Measurements from ENCODE around the gene MRPS24. TPM values are rescaled to one million over a fixed set of nuclear protein-coding genes. Genes with fewer than 3 reads are reported as not detected.

MRPS24 gene
- total and polyA plus RNA-seq, 3 experiments from 2014 or later = 122 to 147 (median 140) TPM

DNA sequence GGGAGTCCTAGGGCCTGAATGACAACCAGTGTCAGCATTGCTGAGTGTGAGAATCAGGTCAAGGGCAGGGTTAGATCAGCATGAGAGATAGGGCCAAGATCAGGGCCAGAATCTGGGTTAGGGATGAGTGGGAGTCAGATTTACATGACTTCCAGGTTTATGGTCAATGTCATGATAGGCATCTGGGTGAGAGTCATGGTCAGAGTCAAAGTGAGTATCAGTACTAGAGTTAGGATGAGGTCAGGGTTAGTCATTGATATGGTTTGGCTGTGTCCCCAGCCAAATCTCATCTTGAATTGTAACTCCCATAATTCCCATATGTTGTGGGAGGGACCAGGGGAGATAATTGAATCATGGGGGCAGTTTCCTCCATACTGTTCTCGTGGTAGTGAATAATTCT lies 12.3 kb downstream of the MRPS24 start:
- peaks cover 0 to 1% of the 10 kb centered on the region in 2 donors for H3K27me3 Mint-ChIP-seq
- H3K4me1 Mint-ChIP-seq = no peaks in the 10 kb centered on the region
- Histone ChIP-seq H3K4me3 (ENCODE audit: low read length) (no peak overlapping the region), H3K9me3 (ENCODE audit: low read length) (no peaks in the 10 kb centered on the region), H3K27ac (ENCODE audit: low read depth, low read length) (no peak overlapping the region), H3K4me1 (ENCODE audit: insufficient read depth, low read length) (no peaks in the 10 kb centered on the region), H3K36me3 (ENCODE audit: insufficient read depth, low read length) (no peaks in the 10 kb centered on the region), H3K27me3 (ENCODE audit: insufficient read depth, low read length, poor library complexity, severe bottlenecking) (no peaks in the 10 kb centered on the region)
- no peak overlapping the region for H3K27ac Mint-ChIP-seq
- H3K9me3 Mint-ChIP-seq = no peaks in the 10 kb centered on the region
- H3K4me3 Mint-ChIP-seq = no peak overlapping the region
- ChIA-PET POLR2A (no interaction called here), CTCF (no interaction called here)
- H3K36me3 Mint-ChIP-seq = no peaks in the 10 kb centered on the region
- no peak for DNase-seq

DNA sequence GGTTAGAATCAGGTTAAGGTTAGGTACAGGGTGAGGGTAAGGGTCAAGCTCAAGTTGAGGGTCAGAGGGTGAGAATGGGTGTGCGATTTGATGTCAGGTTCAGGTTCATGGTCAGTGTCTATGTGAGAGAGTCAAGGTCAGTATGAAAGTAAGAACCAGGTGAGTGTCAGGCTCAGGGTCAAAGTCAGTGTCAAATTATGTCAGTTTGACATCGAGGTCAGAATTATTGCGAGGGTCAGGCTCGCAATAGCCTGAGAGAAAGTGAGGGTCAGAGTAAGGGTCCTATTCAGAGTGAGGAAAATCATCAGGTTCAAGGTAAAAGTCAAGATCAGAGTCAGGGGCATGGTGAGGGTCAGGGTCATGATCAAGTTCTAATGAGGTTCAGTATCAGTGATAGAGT lies 13.0 kb downstream of the MRPS24 start:
- Histone ChIP-seq H3K36me3 (ENCODE audit: insufficient read depth, low read length) (no peaks in the 10 kb centered on the region), H3K9me3 (ENCODE audit: low read length) (no peaks in the 10 kb centered on the region), H3K27ac (ENCODE audit: low read depth, low read length) (no peak overlapping the region), H3K4me1 (ENCODE audit: insufficient read depth, low read length) (no peaks in the 10 kb centered on the region), H3K4me3 (ENCODE audit: low read length) (no peak overlapping the region), H3K27me3 (ENCODE audit: insufficient read depth, low read length, poor library complexity, severe bottlenecking) (no peaks in the 10 kb centered on the region)
- Mint-ChIP-seq H3K4me1 (no peaks in the 10 kb centered on the region), H3K9me3 (no peaks in the 10 kb centered on the region), H3K27me3 (peaks cover 0 to 1% of the 10 kb centered on the region in 2 donors), H3K36me3 (no peaks in the 10 kb centered on the region), H3K4me3 (no peak overlapping the region), H3K27ac (no peak overlapping the region)
- no peak for DNase-seq
- POLR2A ChIA-PET = no interaction called here
- CTCF ChIA-PET = interaction anchor here (0.8 kb wide), 1 partner anchor 22 kb away, joined by 3 read pairs; no protein-coding TSS in a partner anchor

- Mint-ChIP-seq H3K4me3 (no peak overlapping the region), H3K27ac (no peak overlapping the region), H3K36me3 (no peaks in the 10 kb centered on the region), H3K9me3 (no peaks in the 10 kb centered on the region), H3K27me3 (peaks cover 0 to 1% of the 10 kb centered on the region in 2 donors), H3K4me1 (no peaks in the 10 kb centered on the region)
- CTCF ChIA-PET = no interaction called here
- Histone ChIP-seq H3K4me1 (ENCODE audit: insufficient read depth, low read length) (no peaks in the 10 kb centered on the region), H3K4me3 (ENCODE audit: low read length) (no peak overlapping the region), H3K9me3 (ENCODE audit: low read length) (no peaks in the 10 kb centered on the region), H3K36me3 (ENCODE audit: insufficient read depth, low read length) (no peaks in the 10 kb centered on the region), H3K27ac (ENCODE audit: low read depth, low read length) (no peak overlapping the region), H3K27me3 (ENCODE audit: insufficient read depth, low read length, poor library complexity, severe bottlenecking) (no peaks in the 10 kb centered on the region)
- DNase-seq = no peak
- POLR2A ChIA-PET = no interaction called here
Observed at GRCh38 chr7:43855176-43855575, 14.1 kb downstream of the MRPS24 start.

- ChIA-PET POLR2A (no interaction called here), CTCF (interaction anchor here (0.6 kb wide), 1 partner anchor 113 kb away, joined by 3 read pairs; no protein-coding TSS in a partner anchor)
- Mint-ChIP-seq H3K36me3 (no peaks in the 10 kb centered on the region), H3K27me3 (peaks cover 3 to 6% of the 10 kb centered on the region in 2 donors), H3K4me1 (no peaks in the 10 kb centered on the region), H3K4me3 (no peak overlapping the region), H3K27ac (peak overlapping the region in 1 of 8 donors; percentile 55), H3K9me3 (no peaks in the 10 kb centered on the region)
- DNase-seq = no peak
- H3K4me3 ChIP-seq (ENCODE audit: low read length) = no peak overlapping the region
- no peak overlapping the region for H3K27ac ChIP-seq (ENCODE audit: low read depth, low read length)
- no peaks in the 10 kb centered on the region for H3K36me3 ChIP-seq (ENCODE audit: insufficient read depth, low read length)
- H3K27me3 ChIP-seq (ENCODE audit: insufficient read depth, low read length, poor library complexity, severe bottlenecking) = no peaks in the 10 kb centered on the region
- H3K9me3 ChIP-seq (ENCODE audit: low read length) = no peaks in the 10 kb centered on the region
- no peaks in the 10 kb centered on the region for H3K4me1 ChIP-seq (ENCODE audit: insufficient read depth, low read length)
Observed at GRCh38 chr7:43851805-43852204, 17.5 kb downstream of the MRPS24 start.

DNA sequence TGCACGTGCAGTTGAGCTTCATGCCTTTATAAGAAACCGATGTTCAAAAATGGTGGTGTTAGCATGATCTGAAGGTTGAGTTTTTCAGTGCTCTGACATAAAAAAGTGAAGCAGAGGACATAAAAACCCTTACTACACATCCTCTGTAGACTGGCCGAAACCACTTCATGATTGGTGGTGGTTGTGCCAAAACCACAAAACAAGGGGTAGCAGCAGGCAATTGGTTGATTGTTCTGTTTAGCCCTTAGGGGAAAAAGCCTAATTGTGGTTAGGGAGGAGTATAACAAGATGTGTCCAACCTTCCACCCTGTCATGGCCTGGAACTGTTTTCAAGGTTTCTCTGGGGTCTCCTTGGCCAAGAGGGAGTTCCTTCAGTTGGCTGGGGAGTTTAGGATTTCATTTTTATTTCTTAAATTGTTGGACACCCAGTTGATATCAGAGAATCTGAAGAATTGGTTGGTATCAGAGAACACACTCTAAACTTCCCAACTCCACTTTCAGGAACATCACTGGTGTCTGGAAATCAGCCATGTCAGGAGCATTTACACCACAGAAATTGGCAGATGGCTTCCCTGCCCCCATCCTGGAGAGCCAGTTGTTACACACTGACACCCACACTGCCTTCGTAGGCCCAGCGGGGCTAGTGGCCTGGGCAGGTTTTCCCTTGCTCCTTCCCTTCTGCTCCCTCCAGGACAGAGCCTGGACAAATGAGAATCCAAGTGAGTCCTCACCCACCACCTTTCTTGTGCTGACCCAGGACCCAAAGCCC lies 18.8 kb downstream of the MRPS24 start:
- H3K27me3 ChIP-seq (ENCODE audit: insufficient read depth, low read length, poor library complexity, severe bottlenecking) = no peaks in the 10 kb centered on the region
- no peaks in the 10 kb centered on the region for H3K36me3 Mint-ChIP-seq
- H3K27ac Mint-ChIP-seq = no peak overlapping the region
- no peak overlapping the region for H3K4me3 Mint-ChIP-seq
- ChIA-PET CTCF (interaction anchor here (4.1 kb wide), 1 partner anchor 12 kb away, joined by 25 read pairs; no protein-coding TSS in a partner anchor), POLR2A (no interaction called here)
- H3K27ac ChIP-seq (ENCODE audit: low read depth, low read length) = no peak overlapping the region
- peaks cover 3 to 8% of the 10 kb centered on the region in 2 donors for H3K27me3 Mint-ChIP-seq
- DNase-seq = no peak
- no peaks in the 10 kb centered on the region for H3K4me1 ChIP-seq (ENCODE audit: insufficient read depth, low read length)
- no peaks in the 10 kb centered on the region for H3K36me3 ChIP-seq (ENCODE audit: insufficient read depth, low read length)
- H3K4me1 Mint-ChIP-seq = no peaks in the 10 kb centered on the region
- no peaks in the 10 kb centered on the region for H3K9me3 Mint-ChIP-seq
- no peak overlapping the region for H3K4me3 ChIP-seq (ENCODE audit: low read length)
- no peaks in the 10 kb centered on the region for H3K9me3 ChIP-seq (ENCODE audit: low read length)

DNA sequence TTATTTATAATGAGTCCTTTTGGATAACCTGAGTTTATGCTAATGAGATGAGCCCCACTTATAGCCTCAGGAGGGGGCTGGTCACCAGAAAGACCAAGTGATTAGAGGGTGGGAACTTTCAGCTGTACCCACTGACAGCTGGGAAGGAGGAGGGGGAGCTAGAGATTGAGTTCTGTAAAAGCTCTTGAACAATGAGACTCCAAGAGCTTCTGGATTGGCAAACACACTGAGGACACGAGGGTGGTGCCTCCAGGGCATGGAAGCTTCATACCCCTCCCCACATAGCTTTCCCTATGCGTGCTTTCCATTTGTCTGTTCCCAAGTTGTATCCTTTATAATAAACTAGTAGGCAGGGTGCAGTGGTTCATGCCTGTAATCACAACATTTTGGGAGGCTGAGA lies 20.3 kb downstream of the MRPS24 start:
- H3K4me1 Mint-ChIP-seq = no peaks in the 10 kb centered on the region

GRCh38 chr7:43847496-43847895 lies 21.8 kb downstream of the MRPS24 start:
- H3K36me3 ChIP-seq (ENCODE audit: insufficient read depth, low read length) = no peaks in the 10 kb centered on the region
- peaks cover 6 to 10% of the 10 kb centered on the region in 2 donors for H3K27me3 Mint-ChIP-seq
- ChIA-PET POLR2A (no interaction called here), CTCF (interaction anchor here (1.0 to 4.1 kb wide), 2 partner anchors 9 to 265 kb away, joined by 3 to 25 read pairs; partner anchors contain the start of gene STK17A)
- H3K27me3 ChIP-seq (ENCODE audit: insufficient read depth, low read length, poor library complexity, severe bottlenecking) = no peaks in the 10 kb centered on the region
- H3K9me3 ChIP-seq (ENCODE audit: low read length) = no peaks in the 10 kb centered on the region
- H3K4me3 ChIP-seq (ENCODE audit: low read length) = no peak overlapping the region
- H3K4me1 ChIP-seq (ENCODE audit: insufficient read depth, low read length) = no peaks in the 10 kb centered on the region
- DNase-seq = no peak
- H3K36me3 Mint-ChIP-seq = no peaks in the 10 kb centered on the region
- no peak overlapping the region for H3K4me3 Mint-ChIP-seq
- no peaks in the 10 kb centered on the region for H3K4me1 Mint-ChIP-seq
- H3K9me3 Mint-ChIP-seq = no peaks in the 10 kb centered on the region
- no peak overlapping the region for H3K27ac ChIP-seq (ENCODE audit: low read depth, low read length)
- H3K27ac Mint-ChIP-seq = no peak overlapping the region

More for the DNA sequence above, 20.3 kb downstream of the MRPS24 start:
- no peak overlapping the region for H3K27ac ChIP-seq (ENCODE audit: low read depth, low read length)
- ChIA-PET CTCF (interaction anchor here (4.1 kb wide), 1 partner anchor 10 kb away, joined by 25 read pairs; no protein-coding TSS in a partner anchor), POLR2A (no interaction called here)
- no peak overlapping the region for H3K4me3 ChIP-seq (ENCODE audit: low read length)
- Mint-ChIP-seq H3K27ac (no peak overlapping the region), H3K4me3 (no peak overlapping the region), H3K9me3 (no peaks in the 10 kb centered on the region), H3K36me3 (no peaks in the 10 kb centered on the region), H3K27me3 (peaks cover 6 to 9% of the 10 kb centered on the region in 2 donors)
- no peaks in the 10 kb centered on the region for H3K36me3 ChIP-seq (ENCODE audit: insufficient read depth, low read length)
- H3K4me1 ChIP-seq (ENCODE audit: insufficient read depth, low read length) = no peaks in the 10 kb centered on the region
- no peaks in the 10 kb centered on the region for H3K27me3 ChIP-seq (ENCODE audit: insufficient read depth, low read length, poor library complexity, severe bottlenecking)
- H3K9me3 ChIP-seq (ENCODE audit: low read length) = no peaks in the 10 kb centered on the region
- no peak for DNase-seq

DNA sequence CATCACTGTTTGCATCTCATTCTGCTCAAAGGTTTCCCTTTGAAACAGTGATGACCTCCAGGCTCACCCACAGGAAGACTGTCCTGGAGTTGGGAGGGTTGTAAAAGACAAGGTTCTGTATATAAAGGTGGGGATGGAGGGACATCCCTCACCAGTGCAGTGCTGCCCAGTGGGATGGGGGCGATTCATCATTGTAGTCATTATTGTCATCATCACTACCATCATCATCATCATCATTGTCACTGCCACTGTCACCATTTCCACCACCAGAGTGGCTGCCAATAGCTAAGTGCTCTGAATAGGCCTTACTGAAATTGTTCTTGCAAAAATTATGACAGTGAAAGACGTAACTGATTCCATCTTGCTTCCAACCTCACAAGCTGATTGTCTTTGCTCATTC lies 24.7 kb downstream of the MRPS24 start:
- Histone ChIP-seq H3K27ac (ENCODE audit: low read depth, low read length) (no peak overlapping the region), H3K4me3 (ENCODE audit: low read length) (no peak overlapping the region), H3K27me3 (ENCODE audit: insufficient read depth, low read length, poor library complexity, severe bottlenecking) (no peaks in the 10 kb centered on the region), H3K36me3 (ENCODE audit: insufficient read depth, low read length) (no peaks in the 10 kb centered on the region), H3K9me3 (ENCODE audit: low read length) (no peaks in the 10 kb centered on the region), H3K4me1 (ENCODE audit: insufficient read depth, low read length) (no peaks in the 10 kb centered on the region)
- Mint-ChIP-seq H3K9me3 (no peaks in the 10 kb centered on the region), H3K36me3 (no peaks in the 10 kb centered on the region), H3K4me3 (no peak overlapping the region), H3K27ac (peak overlapping the region in 1 of 8 donors; percentile 3), H3K27me3 (peaks cover 6 to 9% of the 10 kb centered on the region in 2 donors), H3K4me1 (no peaks in the 10 kb centered on the region)
- POLR2A ChIA-PET = no interaction called here
- no peak for DNase-seq
- CTCF ChIA-PET = interaction anchor here (1.2 kb wide), 1 partner anchor 262 kb away, joined by 4 read pairs; the partner anchor contains the start of gene STK17A

Measured in CD8-positive, alpha-beta memory T cell (primary cell).